Measurements from ENCODE around the gene BRD7.

DNA sequence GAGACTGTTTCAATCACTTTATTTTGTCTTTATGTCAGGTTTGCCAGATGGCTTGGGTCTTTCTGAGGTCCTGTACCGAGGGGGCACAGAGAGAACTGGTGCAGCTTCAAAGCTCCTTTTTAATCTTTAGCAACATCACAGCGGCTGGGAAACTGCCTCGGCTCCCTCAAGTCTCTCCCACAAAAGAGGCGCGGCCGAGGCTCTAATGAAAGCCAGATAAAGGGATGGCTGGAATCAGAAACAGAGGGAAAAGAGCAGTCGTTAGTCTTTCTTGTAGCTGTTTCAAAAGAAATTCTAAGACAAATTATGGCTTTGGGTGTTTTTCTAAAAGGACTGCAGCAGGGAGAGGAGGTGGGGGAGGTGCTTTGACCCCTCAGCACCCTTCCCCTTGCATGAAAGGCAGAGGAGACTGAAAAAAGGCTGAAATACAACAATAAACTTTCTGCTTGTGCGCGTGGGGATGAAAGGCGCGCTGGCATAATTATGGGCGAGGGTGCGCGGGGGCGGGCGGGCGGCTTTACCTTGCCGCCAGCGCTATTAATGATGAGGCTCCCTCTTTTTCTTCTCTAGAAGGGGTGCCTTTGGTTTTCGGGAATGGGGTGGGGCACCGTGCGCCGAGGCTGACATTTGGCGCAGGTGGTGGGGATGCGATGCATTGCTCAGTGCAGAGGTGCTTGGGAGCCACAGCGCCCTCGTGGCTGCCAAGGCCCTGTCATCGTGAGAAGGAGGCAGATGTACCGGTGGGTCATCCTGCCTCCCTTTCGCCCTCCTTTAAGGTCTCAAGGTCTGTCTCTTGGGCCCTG is 22.3 kb upstream of the BRD7 start:
- TF ChIP-seq, protein P1, sequence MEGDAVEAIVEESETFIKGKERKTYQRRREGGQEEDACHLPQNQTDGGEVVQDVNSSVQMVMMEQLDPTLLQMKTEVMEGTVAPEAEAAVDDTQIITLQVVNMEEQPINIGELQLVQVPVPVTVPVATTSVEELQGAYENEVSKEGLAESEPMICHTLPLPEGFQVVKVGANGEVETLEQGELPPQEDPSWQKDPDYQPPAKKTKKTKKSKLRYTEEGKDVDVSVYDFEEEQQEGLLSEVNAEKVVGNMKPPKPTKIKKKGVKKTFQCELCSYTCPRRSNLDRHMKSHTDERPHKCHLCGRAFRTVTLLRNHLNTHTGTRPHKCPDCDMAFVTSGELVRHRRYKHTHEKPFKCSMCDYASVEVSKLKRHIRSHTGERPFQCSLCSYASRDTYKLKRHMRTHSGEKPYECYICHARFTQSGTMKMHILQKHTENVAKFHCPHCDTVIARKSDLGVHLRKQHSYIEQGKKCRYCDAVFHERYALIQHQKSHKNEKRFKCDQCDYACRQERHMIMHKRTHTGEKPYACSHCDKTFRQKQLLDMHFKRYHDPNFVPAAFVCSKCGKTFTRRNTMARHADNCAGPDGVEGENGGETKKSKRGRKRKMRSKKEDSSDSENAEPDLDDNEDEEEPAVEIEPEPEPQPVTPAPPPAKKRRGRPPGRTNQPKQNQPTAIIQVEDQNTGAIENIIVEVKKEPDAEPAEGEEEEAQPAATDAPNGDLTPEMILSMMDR (IDR thresholded peaks at IDR 0.05; ENCODE audit: poor library complexity) = no peak
- no peak for TF ChIP-seq EZH2 (IDR thresholded peaks at IDR 0.05; ENCODE audit: borderline replicate concordance)
